GM23338 (cell line): Measurements from ENCODE around the gene TMEM88. TPM values are rescaled to one million over a fixed set of nuclear protein-coding genes. Genes with fewer than 3 reads are reported as not detected.

Source experiments
- ATAC-seq: fragments of 200-7000 bp; cut with Tn5 transposase; 3 replicates; pipeline ENCODE4 v1.9.1; 2020
- DNase-seq: peaks from one replicate; pipeline ENCODE4 v3.0.0-alpha.2; 2015; ENCODE audit warnings: low spot score
- H2AFZ ChIP-seq: fragments of 200-600 bp; sonication (generic); 2 replicates; pipeline ENCODE4 v1.8.0; 2016; ENCODE audit warnings: antibody characterized with exemption, mild to moderate bottlenecking, moderate library complexity
- H3F3A ChIP-seq: fragments of 200-600 bp; sonication (generic); replicated peaks from 2 replicates; pipeline ENCODE4 v1.8.0; 2017; ENCODE audit warnings: antibody characterized with exemption, mixed run types, low read depth
- H3K27ac ChIP-seq: fragments of 200-600 bp; sonication (generic); 2 replicates; pipeline ENCODE4 v1.6.1; 2016; ENCODE audit warnings: low read depth
- H3K27me3 ChIP-seq: fragments of 200-600 bp; sonication (generic); 2 replicates; pipeline ENCODE4 v1.8.0; 2016; ENCODE audit warnings: mild to moderate bottlenecking, mixed run types, moderate library complexity; ENCODE audit not compliant: insufficient read depth
- H3K36me3 ChIP-seq: fragments of 200-600 bp; sonication (generic); 2 replicates; pipeline ENCODE4 v1.8.0; 2016; ENCODE audit warnings: mild to moderate bottlenecking; ENCODE audit not compliant: insufficient read depth
- H3K4me1 ChIP-seq: fragments of 200-600 bp; sonication (generic); 2 replicates; pipeline ENCODE4 v1.8.0; 2016; ENCODE audit warnings: mild to moderate bottlenecking, moderate library complexity; ENCODE audit not compliant: insufficient read depth
- H3K4me2 ChIP-seq: fragments of 200-600 bp; sonication (generic); 2 replicates; pipeline ENCODE4 v1.7.1; 2017; ENCODE audit warnings: mixed run types
- H3K4me3 ChIP-seq: fragments of 200-600 bp; sonication (generic); 2 replicates; pipeline ENCODE4 v1.6.1; 2016; ENCODE audit warnings: mixed run types
- H3K79me2 ChIP-seq: fragments of 200-600 bp; sonication (generic); replicated peaks from 2 replicates; pipeline ENCODE4 v1.8.0; 2017; ENCODE audit warnings: mild to moderate bottlenecking; ENCODE audit not compliant: insufficient read depth
- H3K9me2 ChIP-seq: fragments of 200-600 bp; sonication (generic); 2 replicates; pipeline ENCODE4 v1.8.0; 2017; ENCODE audit not compliant: insufficient read depth
- H4K20me1 ChIP-seq: fragments of 200-600 bp; sonication (generic); replicated peaks from 2 replicates; pipeline ENCODE4 v1.8.0; 2017; ENCODE audit warnings: mild to moderate bottlenecking; ENCODE audit not compliant: insufficient read depth
- H3K27ac Mint-ChIP-seq: 2 replicates; pipeline ENCODE4 v1.8.0; 2020; ENCODE audit warnings: inconsistent platforms, mild to moderate bottlenecking, moderate library complexity, mixed read lengths
- H3K27me3 Mint-ChIP-seq: 3 replicates; pipeline ENCODE4 v1.8.0; 2022; ENCODE audit warnings: low read depth, mild to moderate bottlenecking, moderate library complexity, mixed read lengths, inconsistent platforms; ENCODE audit not compliant: insufficient read depth, poor library complexity
- H3K36me3 Mint-ChIP-seq: 3 replicates; pipeline ENCODE4 v1.8.0; 2021; ENCODE audit warnings: low read depth, mild to moderate bottlenecking, inconsistent platforms, moderate library complexity, mixed read lengths
- H3K4me1 Mint-ChIP-seq: 3 replicates; pipeline ENCODE4 v1.8.0; 2020; ENCODE audit warnings: mild to moderate bottlenecking, inconsistent platforms, mixed read lengths
- H3K4me3 Mint-ChIP-seq: 3 replicates; pipeline ENCODE4 v1.8.0; 2021; ENCODE audit warnings: moderate library complexity, mild to moderate bottlenecking, inconsistent platforms, mixed read lengths
- H3K9me3 Mint-ChIP-seq: 3 replicates; pipeline ENCODE4 v1.8.0; 2020; ENCODE audit warnings: moderate library complexity, mild to moderate bottlenecking, inconsistent platforms, mixed read lengths
- CREB1 ChIP-seq: fragments of 250-450 bp; sonication (Bioruptor Pico); IDR thresholded peaks from 2 replicates; pipeline ENCODE4 v1.5.0; 2020; ENCODE audit warnings: low read depth, mild to moderate bottlenecking, moderate library complexity
- ETS1 ChIP-seq: IDR thresholded peaks from 2 replicates; pipeline ENCODE4 v1.6.1; 2016; ENCODE audit warnings: antibody characterized with exemption
- EZH2 ChIP-seq: fragments of 200-600 bp; sonication (generic); IDR thresholded peaks from one replicate; pipeline ENCODE4 v1.8.0; 2017; ENCODE audit warnings: antibody characterized with exemption, mild to moderate bottlenecking, low read depth; ENCODE audit not compliant: unreplicated experiment
- JUNB ChIP-seq: IDR thresholded peaks from one replicate; pipeline ENCODE4 v1.6.1; 2016; ENCODE audit warnings: antibody characterized with exemption; ENCODE audit not compliant: unreplicated experiment
- POLR2AphosphoS5 ChIP-seq: IDR thresholded peaks from 2 replicates; pipeline ENCODE4 v1.6.1; 2016; ENCODE audit warnings: antibody characterized with exemption, low read depth
- REST ChIP-seq: IDR thresholded peaks from one replicate; pipeline ENCODE4 v1.6.1; 2018; ENCODE audit warnings: antibody characterized with exemption; ENCODE audit not compliant: unreplicated experiment
- STAT1 ChIP-seq: IDR thresholded peaks from one replicate; pipeline ENCODE4 v1.6.1; 2016; ENCODE audit warnings: antibody characterized with exemption; ENCODE audit not compliant: unreplicated experiment
- polyA plus RNA-seq: library from polyadenylated mRNA; unstranded; fragments of >200 nt; fragmentation: Nextera tagmentation; extraction: Ambion mirVana; gene quantifications from 2 replicates; pipeline ENCODE4 v1.2.1, GENCODE V29; 2016
- total RNA-seq: library from RNA; depleted of rRNA; stranded (reverse); fragments of >200 nt; shearing (Covaris generic); gene quantifications from 2 replicates; pipeline ENCODE4 v1.2.3, GENCODE V29; 2014

Gene TMEM88
- total and polyA plus RNA-seq, 2 experiments from 2014 or later: 0.58 to 0.97 TPM

- Histone ChIP-seq H3K27ac (no peak overlapping the region), H4K20me1 (no peaks in the 10 kb centered on the region; the same call in 1 of the 2 replicates), H3K4me3 (no peak overlapping the region), H3K36me3 (no peaks in the 10 kb centered on the region; the same call in 1 of the 2 replicates), H3K4me1 (peaks cover 20% of the 10 kb centered on the region), H3F3A (0 out of 2 replicates have a peak, but pooled peaks cover 11% of the 10 kb centered on the region), H3K4me2 (no peak overlapping the region), H2AFZ (no peak overlapping the region), H3K27me3 (peaks cover 86% of the 10 kb centered on the region), H3K79me2 (no peaks in the 10 kb centered on the region), H3K9me2 (no peaks in the 10 kb centered on the region)
- Mint-ChIP-seq H3K36me3 (no peaks in the 10 kb centered on the region; the same call in 2 of the 3 replicates), H3K27ac (no peak overlapping the region), H3K4me1 (peaks cover 27% of the 10 kb centered on the region), H3K27me3 (peaks cover 32% of the 10 kb centered on the region), H3K9me3 (no peaks in the 10 kb centered on the region; the same call in 2 of the 3 replicates), H3K4me3 (no peak overlapping the region)
- TF ChIP-seq STAT1 (no peak), CREB1 (CRISPR knock-in tag) (no peak), ETS1 (no peak), REST (no peak), POLR2AphosphoS5 (no peak)
- DNase-seq (no peak), ATAC-seq (no peak)
These were observed 4.9 kb upstream of the TMEM88 start for GRCh38 chr17:7849751-7850504.

GRCh38 chr17:7850701-7851437, 4.0 kb upstream of the TMEM88 start:
- Histone ChIP-seq H3K4me3 (peak overlapping the region; percentile 80), H3K27me3 (peaks cover 86% of the 10 kb centered on the region), H2AFZ (peak overlapping the region; percentile 97), H3K36me3 (no peaks in the 10 kb centered on the region; the same call in 1 of the 2 replicates), H3F3A (0 out of 2 replicates have a peak, but pooled peaks cover 11% of the 10 kb centered on the region), H3K4me2 (peak overlapping the region; percentile 90), H4K20me1 (no peaks in the 10 kb centered on the region; the same call in 1 of the 2 replicates), H3K79me2 (no peaks in the 10 kb centered on the region), H3K27ac (no peak overlapping the region), H3K4me1 (peaks cover 28% of the 10 kb centered on the region), H3K9me2 (no peaks in the 10 kb centered on the region)
- H3K27ac Mint-ChIP-seq: no peak overlapping the region
- H3K4me3 Mint-ChIP-seq: peak overlapping the region; percentile 82
- H3K4me1 Mint-ChIP-seq: peaks cover 27% of the 10 kb centered on the region
- TF ChIP-seq JUNB (no peak), POLR2AphosphoS5 (no peak), EZH2 (peak; percentile 16), STAT1 (no peak)
- H3K9me3 Mint-ChIP-seq: no peaks in the 10 kb centered on the region; the same call in 2 of the 3 replicates
- no peaks in the 10 kb centered on the region; the same call in 2 of the 3 replicates for H3K36me3 Mint-ChIP-seq
- no peak for ATAC-seq
- H3K27me3 Mint-ChIP-seq: peaks cover 28% of the 10 kb centered on the region
- no peak for DNase-seq
